ENCODE measurements around the gene ABTB1.

Gene ABTB1

DNA sequence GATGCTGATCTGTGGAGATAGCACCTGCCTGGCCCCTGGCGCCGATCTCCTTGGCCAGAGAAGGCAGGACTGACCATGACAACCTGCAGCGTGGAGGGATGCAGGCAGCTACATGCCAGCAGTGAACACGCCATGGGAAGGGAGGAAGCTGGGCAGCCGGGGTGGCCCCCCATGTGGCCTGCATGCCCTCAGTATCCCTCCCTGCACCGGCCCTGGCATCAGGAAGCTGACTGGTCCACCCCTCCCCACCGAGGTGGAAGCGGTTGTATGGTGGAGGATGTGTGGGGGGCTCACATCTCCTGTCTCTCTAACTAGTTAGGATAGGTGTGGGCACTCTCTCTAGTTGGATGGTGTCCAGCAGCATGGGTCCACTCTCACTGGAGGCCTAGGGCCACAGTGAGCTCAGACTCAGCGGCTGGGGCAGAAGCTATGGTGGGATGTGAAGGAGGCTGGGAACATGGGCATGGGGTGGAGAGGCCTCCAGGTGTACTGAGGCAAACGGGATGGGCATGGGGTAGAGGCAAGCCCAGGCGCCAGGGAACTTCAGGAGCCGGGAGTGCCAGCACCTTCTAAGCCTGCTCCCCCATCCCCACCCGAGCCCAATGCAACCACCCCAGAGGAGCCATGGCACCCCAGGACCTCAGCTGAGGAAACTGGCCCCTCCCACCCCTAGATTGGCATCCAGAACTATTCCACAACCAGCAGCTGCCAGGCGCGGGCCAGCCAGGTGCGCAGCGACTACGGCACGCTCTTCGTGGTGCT lies 1.8 kb upstream of the ABTB1 start:
- H3K27me3 Mint-ChIP-seq: no peaks in the 10 kb centered on the region
- peaks cover 26 to 28% of the 10 kb centered on the region in 2 donors for H3K4me1 Mint-ChIP-seq (ENCODE audit: low read depth in 2 of 2)
- peaks cover 18% of the 10 kb centered on the region for H3K36me3 Mint-ChIP-seq (ENCODE audit: insufficient read depth)
- DNase-seq: no peak
- ATAC-seq (replicated peaks): no peak
- no peaks in the 10 kb centered on the region for H3K9me3 Mint-ChIP-seq
- peak overlapping the region; percentile 92 to 93 for H3K4me3 Mint-ChIP-seq
- peak overlapping the region; percentile 95 to 97 for H3K27ac Mint-ChIP-seq

DNA sequence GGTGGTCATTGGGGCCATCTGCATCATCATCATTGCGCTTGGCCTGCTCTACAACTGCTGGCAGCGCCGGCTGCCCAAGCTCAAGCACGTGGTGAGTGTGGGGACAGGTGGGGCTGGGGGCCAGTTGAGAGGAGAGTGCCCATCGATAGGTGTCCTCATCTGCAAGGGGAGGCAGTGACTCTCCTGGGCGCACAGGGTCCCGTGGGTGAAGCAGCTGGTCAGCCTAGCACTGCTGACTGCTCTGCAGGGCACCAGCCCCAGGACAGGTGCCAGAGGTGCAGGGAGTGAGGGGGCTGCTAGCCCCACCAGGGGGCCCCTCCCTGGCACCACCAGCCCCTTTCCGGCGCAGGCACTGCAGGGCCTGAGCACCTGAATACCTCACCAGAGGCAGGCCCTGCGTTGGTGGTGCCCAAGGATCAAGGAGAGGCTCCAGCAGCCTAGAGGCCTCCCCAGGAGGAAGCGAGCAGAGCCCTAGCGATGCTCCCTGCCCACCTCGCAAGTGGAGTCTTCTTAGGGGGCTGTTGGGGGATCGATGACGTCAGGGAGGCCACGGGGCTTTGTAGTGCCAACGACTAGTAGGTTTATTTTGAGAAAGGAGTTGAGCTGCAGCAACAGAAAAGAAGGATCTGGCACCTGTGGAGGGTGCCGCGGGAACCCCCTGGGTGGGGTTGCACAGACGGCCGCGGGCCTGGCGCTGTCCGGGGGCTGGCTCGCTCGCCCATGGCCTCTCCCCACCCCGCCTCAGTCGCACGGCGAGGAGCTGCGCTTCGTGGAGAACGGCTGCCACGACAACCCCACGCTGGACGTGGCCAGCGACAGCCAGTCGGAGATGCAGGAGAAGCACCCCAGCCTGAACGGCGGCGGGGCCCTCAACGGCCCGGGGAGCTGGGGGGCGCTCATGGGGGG lies 976 bp upstream of the ABTB1 start:
- ATAC-seq (replicated peaks) (peak; percentile 10), DNase-seq (peak; percentile 16 to 44 (median 24))
- H3K4me1 Mint-ChIP-seq (ENCODE audit: low read depth in 2 of 2): peaks cover 29 to 34% of the 10 kb centered on the region in 2 donors
- peak overlapping the region; percentile 95 to 97 for H3K27ac Mint-ChIP-seq
- H3K27me3 Mint-ChIP-seq: no peaks in the 10 kb centered on the region
- H3K9me3 Mint-ChIP-seq: no peaks in the 10 kb centered on the region
- H3K4me3 Mint-ChIP-seq: peak overlapping the region; percentile 92 to 93
- H3K36me3 Mint-ChIP-seq (ENCODE audit: insufficient read depth): peaks cover 18% of the 10 kb centered on the region

DNA sequence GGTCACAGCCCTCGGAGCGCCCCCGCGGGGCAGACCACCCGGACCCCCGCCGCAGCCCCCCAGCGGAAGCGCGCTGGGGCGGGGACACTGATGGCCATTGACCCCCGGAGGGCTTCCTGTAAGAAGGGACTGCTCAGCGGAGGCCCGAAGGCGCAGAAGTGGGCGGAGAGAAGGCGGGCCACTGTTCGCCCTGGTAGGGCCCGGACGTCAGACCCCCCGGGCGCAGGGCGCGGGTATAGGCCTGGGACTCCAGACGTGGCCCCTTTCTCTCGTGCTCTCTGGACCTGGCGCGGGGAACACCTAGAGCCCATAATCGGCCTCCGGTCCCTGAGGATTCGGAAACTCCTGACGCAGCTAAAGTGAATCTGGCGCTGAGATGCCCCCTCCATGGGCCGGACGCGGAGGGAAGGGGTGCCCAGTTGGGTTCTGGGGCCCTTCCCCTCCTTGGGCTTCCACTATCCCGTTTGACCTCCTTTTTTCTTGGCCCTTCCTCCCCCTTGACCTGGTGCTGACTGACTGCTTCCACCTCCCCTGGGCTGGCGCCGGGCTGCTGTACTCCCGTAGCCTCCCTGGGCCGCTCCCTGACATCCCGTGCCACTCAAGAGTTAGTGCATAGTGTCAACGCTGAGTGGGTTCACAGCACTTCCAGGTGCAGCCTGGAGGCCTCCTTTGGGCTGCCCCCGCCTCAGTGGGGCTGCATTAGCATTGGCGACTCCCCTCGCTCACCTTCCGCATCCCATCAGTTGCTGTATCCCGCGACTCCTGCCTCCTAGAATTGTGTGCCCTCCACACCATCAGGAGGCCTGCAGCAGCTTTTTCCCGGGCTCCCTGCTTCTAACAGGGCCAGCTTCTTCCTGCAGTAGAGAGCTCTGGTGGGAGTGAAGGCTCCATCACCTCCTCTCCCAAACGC lies 694 bp downstream of the ABTB1 start:
- Mint-ChIP-seq H3K4me3 (peak overlapping the region; percentile 92 to 93), H3K9me3 (no peaks in the 10 kb centered on the region), H3K4me1 (ENCODE audit: low read depth in 2 of 2) (peaks cover 29 to 39% of the 10 kb centered on the region in 2 donors), H3K27me3 (no peaks in the 10 kb centered on the region), H3K36me3 (ENCODE audit: insufficient read depth) (peaks cover 22% of the 10 kb centered on the region), H3K27ac (peak overlapping the region; percentile 95)
- DNase-seq (peak in 2 of 3 experiments; percentile 48 to 51), ATAC-seq (replicated peaks) (peak; percentile 57)

DNA sequence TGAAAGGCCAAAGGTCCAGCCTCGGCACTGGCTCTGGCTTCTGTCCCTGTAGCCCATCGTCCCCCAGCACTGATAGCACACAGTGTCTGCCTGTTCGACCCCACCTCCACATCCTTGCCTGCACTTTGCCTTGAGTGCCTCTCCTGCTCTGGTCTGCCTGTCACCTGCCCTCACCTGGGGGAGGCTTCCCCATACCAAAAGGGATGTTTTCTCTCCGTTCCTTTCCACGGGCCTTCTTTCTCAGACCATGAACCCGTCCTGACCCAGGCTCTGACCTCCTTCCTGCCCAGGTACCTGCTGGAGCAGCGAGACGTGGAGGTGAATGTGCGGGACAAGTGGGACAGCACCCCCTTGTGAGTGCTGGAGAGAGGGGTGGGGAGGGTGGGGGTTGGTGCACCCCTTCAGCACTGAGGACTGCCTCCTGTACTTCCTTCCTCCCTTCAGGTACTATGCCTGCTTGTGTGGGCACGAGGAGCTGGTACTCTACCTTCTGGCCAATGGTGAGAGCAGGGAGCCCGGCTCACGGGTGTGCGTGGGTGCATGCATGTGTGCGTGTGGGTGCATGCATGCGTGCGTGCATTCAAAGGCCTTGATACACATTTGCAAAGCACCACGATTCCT lies 1.5 kb downstream of the ABTB1 start:
- DNase-seq: no peak
- Mint-ChIP-seq H3K27me3 (no peaks in the 10 kb centered on the region), H3K4me1 (ENCODE audit: low read depth in 2 of 2) (peaks cover 29 to 39% of the 10 kb centered on the region in 2 donors), H3K4me3 (peak overlapping the region; percentile 92 to 93), H3K9me3 (no peaks in the 10 kb centered on the region), H3K36me3 (ENCODE audit: insufficient read depth) (peaks cover 22% of the 10 kb centered on the region), H3K27ac (peak overlapping the region; percentile 95)
- ATAC-seq (replicated peaks): no peak

DNA sequence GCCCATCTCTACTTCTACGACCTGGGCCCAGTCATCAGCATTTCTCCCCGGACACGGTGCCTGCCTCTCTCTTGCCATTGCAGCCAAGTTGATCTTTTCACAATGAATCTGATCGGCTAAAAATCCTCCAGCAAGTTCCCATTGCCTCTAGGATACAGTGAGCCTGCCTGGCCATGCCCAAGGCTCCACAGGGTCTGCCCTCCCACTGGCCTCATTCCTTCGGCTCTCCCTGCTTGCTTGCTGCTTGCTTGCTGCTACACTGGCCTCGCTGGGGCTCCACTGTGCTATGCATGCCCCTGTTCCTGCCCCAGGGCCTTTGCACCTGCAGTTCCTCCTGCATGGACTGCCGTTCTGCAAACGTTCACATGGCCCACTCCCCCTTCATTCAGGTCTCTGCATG lies 2.0 kb downstream of the ABTB1 start:
- ATAC-seq (replicated peaks) (no peak), DNase-seq (no peak)
- Mint-ChIP-seq H3K36me3 (ENCODE audit: insufficient read depth) (peaks cover 21% of the 10 kb centered on the region), H3K27ac (peak overlapping the region in 1 of 2 donors; percentile 57), H3K9me3 (no peaks in the 10 kb centered on the region), H3K4me1 (ENCODE audit: low read depth in 2 of 2) (peaks cover 29 to 39% of the 10 kb centered on the region in 2 donors), H3K27me3 (no peaks in the 10 kb centered on the region), H3K4me3 (peak overlapping the region; percentile 92 to 93)

DNA sequence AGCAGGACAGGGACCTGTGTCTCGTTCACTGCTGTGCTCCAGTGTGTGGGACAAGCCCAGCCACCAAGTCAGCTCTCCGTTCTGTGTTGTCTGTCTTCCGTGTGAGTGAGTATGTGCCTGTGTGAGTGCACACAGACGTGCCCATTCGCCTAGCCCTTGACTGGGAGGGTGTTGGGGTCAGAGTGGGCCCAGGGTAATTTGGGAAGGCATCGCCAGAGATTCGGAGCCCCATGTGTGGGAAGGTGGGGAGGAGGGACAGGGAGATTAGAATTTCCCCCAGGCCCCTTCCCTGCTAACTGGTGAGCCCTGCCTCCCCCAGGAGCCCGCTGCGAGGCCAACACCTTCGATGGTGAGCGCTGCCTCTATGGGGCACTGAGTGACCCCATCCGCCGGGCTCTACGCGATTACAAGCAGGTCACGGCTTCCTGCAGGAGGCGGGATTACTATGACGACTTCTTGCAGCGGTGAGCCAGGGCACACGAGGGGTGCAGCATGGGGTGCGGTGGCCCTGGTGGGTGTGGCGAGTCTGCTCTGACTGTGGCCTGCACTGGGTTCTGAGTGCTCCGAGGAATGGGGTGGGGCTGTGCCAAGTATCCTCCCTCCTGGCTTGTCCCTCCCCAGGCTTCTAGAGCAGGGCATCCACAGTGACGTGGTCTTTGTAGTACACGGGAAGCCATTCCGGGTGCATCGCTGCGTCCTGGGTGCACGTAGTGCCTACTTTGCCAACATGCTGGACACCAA lies 3.1 kb downstream of the ABTB1 start:
- ATAC-seq (replicated peaks) (no peak), DNase-seq (no peak)
- peaks cover 29 to 39% of the 10 kb centered on the region in 2 donors for H3K4me1 Mint-ChIP-seq (ENCODE audit: low read depth in 2 of 2)
- H3K36me3 Mint-ChIP-seq (ENCODE audit: insufficient read depth): peaks cover 21% of the 10 kb centered on the region
- H3K9me3 Mint-ChIP-seq: no peaks in the 10 kb centered on the region
- H3K4me3 Mint-ChIP-seq: peak overlapping the region; percentile 8 to 19
- H3K27ac Mint-ChIP-seq: peak overlapping the region in 1 of 2 donors; percentile 79
- H3K27me3 Mint-ChIP-seq: no peaks in the 10 kb centered on the region

DNA sequence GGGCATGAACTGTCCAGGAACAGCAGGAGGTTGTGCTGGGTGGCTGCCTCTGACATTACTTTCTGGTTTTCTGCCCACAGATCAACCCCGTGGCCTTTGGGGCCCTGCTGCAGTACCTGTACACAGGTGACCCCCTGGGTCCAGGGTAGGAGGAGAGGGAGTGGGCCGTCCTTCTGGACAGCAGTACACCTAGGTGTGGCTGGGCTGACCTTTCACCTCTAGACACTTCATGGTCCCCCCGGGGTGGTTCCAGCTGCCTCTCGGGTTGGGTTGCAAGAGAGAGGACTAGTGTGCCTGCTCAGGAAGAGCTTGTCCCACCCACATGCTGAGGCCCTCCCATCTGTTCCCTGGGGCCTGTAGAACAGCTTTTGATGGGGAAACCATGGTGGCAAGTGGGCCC lies 3.7 kb downstream of the ABTB1 start:
- peaks cover 15% of the 10 kb centered on the region for H3K36me3 Mint-ChIP-seq (ENCODE audit: insufficient read depth)
- peaks cover 28 to 39% of the 10 kb centered on the region in 2 donors for H3K4me1 Mint-ChIP-seq (ENCODE audit: low read depth in 2 of 2)
- H3K27ac Mint-ChIP-seq: peak overlapping the region in 1 of 2 donors; percentile 79
- ATAC-seq (replicated peaks) (no peak), DNase-seq (no peak)
- no peak overlapping the region for H3K4me3 Mint-ChIP-seq
- H3K27me3 Mint-ChIP-seq: no peaks in the 10 kb centered on the region
- H3K9me3 Mint-ChIP-seq: no peaks in the 10 kb centered on the region

DNA sequence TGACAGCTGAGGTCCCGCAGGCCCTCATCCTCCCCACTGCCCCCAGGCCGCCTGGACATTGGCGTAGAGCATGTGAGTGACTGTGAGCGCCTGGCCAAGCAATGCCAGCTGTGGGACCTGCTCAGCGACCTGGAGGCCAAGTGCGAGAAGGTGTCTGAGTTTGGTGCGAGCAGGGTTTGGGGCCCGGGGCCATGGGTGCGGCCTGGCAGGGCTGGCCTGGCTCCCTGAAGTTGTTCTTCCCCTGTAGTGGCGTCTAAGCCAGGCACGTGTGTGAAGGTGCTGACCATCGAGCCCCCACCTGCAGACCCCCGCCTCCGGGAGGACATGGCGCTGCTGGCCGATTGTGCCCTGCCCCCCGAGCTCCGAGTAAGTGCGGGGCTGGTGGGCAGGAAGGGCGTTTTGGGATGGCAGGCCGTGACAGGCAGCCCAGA lies 4.2 kb downstream of the ABTB1 start:
- Mint-ChIP-seq H3K27ac (no peak overlapping the region), H3K4me3 (no peak overlapping the region), H3K9me3 (no peaks in the 10 kb centered on the region), H3K36me3 (ENCODE audit: insufficient read depth) (peaks cover 10% of the 10 kb centered on the region), H3K4me1 (ENCODE audit: low read depth in 2 of 2) (peaks cover 23 to 36% of the 10 kb centered on the region in 2 donors), H3K27me3 (no peaks in the 10 kb centered on the region)
- no peak for ATAC-seq (replicated peaks)
- no peak for DNase-seq

DNA sequence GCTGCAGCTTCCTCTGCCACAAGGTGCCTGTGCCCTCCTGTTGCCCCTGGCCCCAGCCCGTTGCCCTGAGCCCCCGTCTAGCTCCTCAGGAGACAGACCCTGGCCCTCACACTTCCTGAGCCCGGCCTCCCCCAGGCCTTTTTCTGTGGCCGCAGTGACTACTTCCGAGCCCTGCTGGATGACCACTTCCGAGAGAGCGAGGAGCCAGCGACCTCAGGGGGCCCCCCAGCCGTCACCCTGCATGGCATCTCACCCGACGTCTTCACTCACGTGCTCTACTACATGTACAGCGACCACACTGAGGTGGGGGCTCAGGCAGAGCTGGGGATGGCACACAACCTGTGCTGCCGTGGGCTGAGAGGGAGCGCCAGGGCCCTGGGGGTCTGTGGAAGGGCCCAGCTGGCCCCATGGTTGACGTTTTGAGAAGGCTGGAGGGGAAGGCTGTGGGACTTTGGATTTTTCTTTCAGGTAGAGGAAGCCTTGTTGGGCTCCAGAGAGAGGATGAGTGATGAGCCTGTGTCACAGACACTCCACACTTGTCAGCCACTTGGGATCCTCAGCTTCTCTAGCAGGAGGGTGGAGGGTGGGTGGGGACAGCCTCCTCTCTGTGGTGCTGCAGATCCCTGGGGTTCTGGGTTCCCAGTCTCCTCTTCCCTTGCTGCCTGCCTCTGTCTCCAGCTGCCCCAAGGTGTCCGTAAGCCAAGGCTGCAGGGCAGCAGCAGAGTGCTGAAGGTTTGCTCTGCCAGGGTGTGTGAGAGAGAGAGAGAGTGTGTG lies 5.0 kb downstream of the ABTB1 start:
- no peak overlapping the region for H3K27ac Mint-ChIP-seq
- no peak overlapping the region for H3K4me3 Mint-ChIP-seq
- peaks cover 23 to 34% of the 10 kb centered on the region in 2 donors for H3K4me1 Mint-ChIP-seq (ENCODE audit: low read depth in 2 of 2)
- DNase-seq (no peak), ATAC-seq (replicated peaks) (no peak)
- H3K36me3 Mint-ChIP-seq (ENCODE audit: insufficient read depth): peaks cover 9% of the 10 kb centered on the region
- H3K9me3 Mint-ChIP-seq: no peaks in the 10 kb centered on the region
- no peaks in the 10 kb centered on the region for H3K27me3 Mint-ChIP-seq

DNA sequence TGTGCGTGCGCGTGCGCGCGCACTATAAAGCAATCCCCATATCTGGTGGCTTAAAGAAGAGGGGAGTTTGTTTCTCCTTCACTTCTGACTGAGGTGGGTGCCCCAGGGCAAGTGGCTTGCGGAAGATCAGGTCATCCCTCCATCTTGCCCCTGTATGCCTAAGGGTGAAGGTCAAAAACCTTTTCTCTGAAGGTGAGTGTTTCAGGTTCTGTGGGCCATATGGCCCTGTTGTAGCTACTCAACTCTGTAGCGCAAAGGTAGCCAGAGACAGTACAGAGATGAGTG lies 5.5 kb downstream of the ABTB1 start:
- H3K4me3 Mint-ChIP-seq: no peak overlapping the region
- H3K36me3 Mint-ChIP-seq (ENCODE audit: insufficient read depth): peaks cover 9% of the 10 kb centered on the region
- peaks cover 23 to 34% of the 10 kb centered on the region in 2 donors for H3K4me1 Mint-ChIP-seq (ENCODE audit: low read depth in 2 of 2)
- DNase-seq (no peak), ATAC-seq (replicated peaks) (no peak)
- no peaks in the 10 kb centered on the region for H3K27me3 Mint-ChIP-seq
- no peaks in the 10 kb centered on the region for H3K9me3 Mint-ChIP-seq
- no peak overlapping the region for H3K27ac Mint-ChIP-seq

DNA sequence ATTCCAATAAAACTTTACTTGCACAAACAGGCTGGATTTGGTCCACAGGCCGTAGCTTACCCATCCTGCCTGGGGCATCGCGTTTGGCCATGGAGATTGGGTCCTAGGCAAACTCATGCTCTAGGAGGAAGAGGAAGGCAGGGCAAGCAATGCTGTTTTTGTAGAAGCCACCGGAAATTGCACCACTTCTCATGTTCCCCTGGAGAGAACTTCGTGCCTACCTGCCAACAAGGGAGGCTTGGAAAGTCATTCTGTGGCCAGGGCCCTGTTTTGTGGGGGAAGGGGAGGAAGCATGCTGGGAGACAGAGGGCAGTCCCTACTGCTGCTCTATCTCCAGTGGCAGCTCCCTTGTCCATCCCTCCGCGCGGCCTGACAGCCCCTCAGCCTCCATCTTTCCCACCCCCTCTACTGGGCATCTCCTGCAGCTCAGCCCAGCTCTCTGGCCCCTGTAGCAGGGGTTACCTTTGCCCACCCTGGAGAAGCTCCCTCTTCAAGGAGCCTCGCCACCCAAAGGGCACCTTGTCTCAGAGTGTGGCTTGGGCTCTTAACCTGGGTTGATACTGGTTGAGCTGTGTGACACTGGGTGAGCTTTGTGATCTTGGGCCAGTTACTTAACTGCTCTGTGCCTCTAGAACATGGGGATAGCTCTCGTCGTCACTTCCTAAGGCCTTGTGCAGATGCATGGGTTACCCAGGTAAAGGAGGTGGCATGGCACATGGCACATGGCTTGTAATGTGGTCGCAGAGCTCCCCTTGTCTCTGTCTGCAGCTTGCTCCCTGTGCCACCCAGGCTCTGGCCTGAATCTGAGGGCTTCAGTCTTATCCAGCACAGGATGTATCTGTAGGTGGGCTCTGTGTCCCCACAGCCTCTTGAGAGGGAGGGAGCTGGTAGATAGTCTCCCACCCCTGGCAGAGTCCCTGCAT lies 6.1 kb downstream of the ABTB1 start:
- DNase-seq (no peak), ATAC-seq (replicated peaks) (no peak)
- Mint-ChIP-seq H3K4me3 (no peak overlapping the region), H3K36me3 (ENCODE audit: insufficient read depth) (peaks cover 9% of the 10 kb centered on the region), H3K4me1 (ENCODE audit: low read depth in 2 of 2) (peaks cover 19 to 33% of the 10 kb centered on the region in 2 donors), H3K27ac (peak overlapping the region in 1 of 2 donors; percentile 6), H3K27me3 (no peaks in the 10 kb centered on the region), H3K9me3 (no peaks in the 10 kb centered on the region)
